Nephron (organoid): ENCODE results near the gene ACAA1.

Experiments
- H3K27ac Mint-ChIP-seq, 3 experiments: 2 replicates each; pipeline ENCODE4 v1.8.0; 2020; ENCODE audit warnings: mixed read lengths in 3 of 3, mild to moderate bottlenecking in 2 of 3, moderate library complexity in 1 of 3
- H3K27me3 Mint-ChIP-seq: 2 replicates; pipeline ENCODE4 v1.8.0; 2021; ENCODE audit warnings: low read depth, mild to moderate bottlenecking, moderate library complexity, mixed read lengths
- H3K36me3 Mint-ChIP-seq: 2 replicates; pipeline ENCODE4 v1.8.0; 2020; ENCODE audit warnings: low read depth, mixed read lengths
- H3K4me1 Mint-ChIP-seq: 2 replicates; pipeline ENCODE4 v1.8.0; 2020; ENCODE audit warnings: mixed read lengths
- H3K4me3 Mint-ChIP-seq, 3 experiments: 2 replicates each; pipeline ENCODE4 v1.8.0; 2020; ENCODE audit warnings: mild to moderate bottlenecking in 3 of 3, mixed read lengths in 3 of 3, moderate library complexity in 2 of 3
- H3K9me3 Mint-ChIP-seq: 2 replicates; pipeline ENCODE4 v1.8.0; 2020; ENCODE audit warnings: mixed read lengths
- TF ChIP-seq, protein P1 (sequence below), 3 experiments: fragments of 200-600 bp; sonication (generic); IDR thresholded peaks; one replicate each; pipeline ENCODE4 v1.5.0; 2021; ENCODE audit warnings: antibody characterized with exemption in 3 of 3; ENCODE audit not compliant: unreplicated experiment in 3 of 3

The ACAA1 gene

DNA sequence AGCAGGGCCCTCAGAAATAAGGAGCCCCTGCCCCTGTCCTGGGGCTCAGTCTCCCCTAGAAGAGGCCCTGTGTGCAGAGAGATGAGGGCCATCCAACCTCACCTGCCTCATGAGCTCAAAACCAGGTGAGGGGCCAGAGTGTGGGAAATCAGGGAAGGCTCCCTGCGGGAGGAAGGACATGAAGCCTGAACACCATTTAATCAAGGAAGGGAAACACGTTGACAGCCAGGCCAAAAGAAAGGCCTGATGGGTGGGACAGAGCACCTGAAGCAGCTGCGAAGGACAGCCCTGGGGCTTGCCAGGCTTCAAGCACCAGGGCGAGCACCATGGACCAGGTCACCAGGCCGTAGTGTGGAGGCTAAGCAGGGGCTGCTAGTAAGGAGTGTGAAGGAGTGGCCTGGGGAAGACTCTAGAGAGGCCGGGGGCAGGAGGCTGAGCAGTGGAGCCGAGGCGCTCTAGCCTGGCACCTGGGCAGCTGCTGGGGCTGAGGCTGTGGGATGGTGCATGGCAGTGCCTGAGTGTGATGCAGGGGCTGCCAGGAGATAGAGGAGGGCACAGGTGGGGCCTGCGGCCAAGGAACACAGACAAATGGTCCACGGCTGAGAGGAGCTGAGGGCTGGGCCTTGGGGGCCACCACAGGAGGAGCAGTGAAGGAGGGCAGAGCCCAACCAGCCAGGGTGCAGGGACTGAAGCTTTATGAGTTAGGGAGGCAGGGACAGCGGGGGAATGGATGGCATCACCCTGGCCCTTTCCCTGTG is 16.1 kb downstream of the ACAA1 start:
- H3K27me3 Mint-ChIP-seq = no peaks in the 10 kb centered on the region
- no peak overlapping the region for H3K4me3 Mint-ChIP-seq
- H3K27ac Mint-ChIP-seq = no peak overlapping the region
- peaks cover 41% of the 10 kb centered on the region for H3K36me3 Mint-ChIP-seq
- H3K4me1 Mint-ChIP-seq = no peaks in the 10 kb centered on the region
- TF ChIP-seq, protein P1, sequence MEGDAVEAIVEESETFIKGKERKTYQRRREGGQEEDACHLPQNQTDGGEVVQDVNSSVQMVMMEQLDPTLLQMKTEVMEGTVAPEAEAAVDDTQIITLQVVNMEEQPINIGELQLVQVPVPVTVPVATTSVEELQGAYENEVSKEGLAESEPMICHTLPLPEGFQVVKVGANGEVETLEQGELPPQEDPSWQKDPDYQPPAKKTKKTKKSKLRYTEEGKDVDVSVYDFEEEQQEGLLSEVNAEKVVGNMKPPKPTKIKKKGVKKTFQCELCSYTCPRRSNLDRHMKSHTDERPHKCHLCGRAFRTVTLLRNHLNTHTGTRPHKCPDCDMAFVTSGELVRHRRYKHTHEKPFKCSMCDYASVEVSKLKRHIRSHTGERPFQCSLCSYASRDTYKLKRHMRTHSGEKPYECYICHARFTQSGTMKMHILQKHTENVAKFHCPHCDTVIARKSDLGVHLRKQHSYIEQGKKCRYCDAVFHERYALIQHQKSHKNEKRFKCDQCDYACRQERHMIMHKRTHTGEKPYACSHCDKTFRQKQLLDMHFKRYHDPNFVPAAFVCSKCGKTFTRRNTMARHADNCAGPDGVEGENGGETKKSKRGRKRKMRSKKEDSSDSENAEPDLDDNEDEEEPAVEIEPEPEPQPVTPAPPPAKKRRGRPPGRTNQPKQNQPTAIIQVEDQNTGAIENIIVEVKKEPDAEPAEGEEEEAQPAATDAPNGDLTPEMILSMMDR (IDR thresholded peaks at IDR 0.05; ENCODE audit: unreplicated experiment in 3 of 3) = no peak
- no peaks in the 10 kb centered on the region for H3K9me3 Mint-ChIP-seq

- H3K4me1 Mint-ChIP-seq = no peaks in the 10 kb centered on the region
- TF ChIP-seq, protein P1 (IDR thresholded peaks at IDR 0.05; ENCODE audit: unreplicated experiment in 3 of 3) = no peak
- no peak overlapping the region for H3K4me3 Mint-ChIP-seq
- no peaks in the 10 kb centered on the region for H3K27me3 Mint-ChIP-seq
- H3K9me3 Mint-ChIP-seq = no peaks in the 10 kb centered on the region
- no peak overlapping the region for H3K27ac Mint-ChIP-seq
- H3K36me3 Mint-ChIP-seq = peaks cover 34% of the 10 kb centered on the region
Measured at GRCh38 chr3:38119821-38120692, 16.9 kb downstream of the ACAA1 start.

DNA sequence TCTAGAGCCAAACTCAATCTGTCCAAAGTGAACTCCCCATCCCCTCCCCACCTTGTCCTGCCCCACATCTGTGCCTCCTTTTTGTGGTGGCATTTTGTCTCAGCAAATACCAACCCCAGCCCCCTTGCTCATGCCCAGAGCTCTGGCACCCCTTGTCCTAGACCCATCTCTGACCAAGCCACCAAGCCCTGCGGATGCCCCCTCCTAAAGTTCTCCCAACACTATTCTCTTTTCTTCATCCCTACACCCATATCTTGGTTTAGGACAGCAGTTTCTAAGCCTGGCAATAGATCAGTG is 17.7 kb downstream of the ACAA1 start:
- Mint-ChIP-seq H3K4me1 (no peaks in the 10 kb centered on the region), H3K36me3 (peaks cover 25% of the 10 kb centered on the region), H3K4me3 (no peak overlapping the region), H3K9me3 (no peaks in the 10 kb centered on the region), H3K27ac (no peak overlapping the region), H3K27me3 (no peaks in the 10 kb centered on the region)
- TF ChIP-seq, protein P1 (IDR thresholded peaks at IDR 0.05; ENCODE audit: unreplicated experiment in 3 of 3) = no peak

DNA sequence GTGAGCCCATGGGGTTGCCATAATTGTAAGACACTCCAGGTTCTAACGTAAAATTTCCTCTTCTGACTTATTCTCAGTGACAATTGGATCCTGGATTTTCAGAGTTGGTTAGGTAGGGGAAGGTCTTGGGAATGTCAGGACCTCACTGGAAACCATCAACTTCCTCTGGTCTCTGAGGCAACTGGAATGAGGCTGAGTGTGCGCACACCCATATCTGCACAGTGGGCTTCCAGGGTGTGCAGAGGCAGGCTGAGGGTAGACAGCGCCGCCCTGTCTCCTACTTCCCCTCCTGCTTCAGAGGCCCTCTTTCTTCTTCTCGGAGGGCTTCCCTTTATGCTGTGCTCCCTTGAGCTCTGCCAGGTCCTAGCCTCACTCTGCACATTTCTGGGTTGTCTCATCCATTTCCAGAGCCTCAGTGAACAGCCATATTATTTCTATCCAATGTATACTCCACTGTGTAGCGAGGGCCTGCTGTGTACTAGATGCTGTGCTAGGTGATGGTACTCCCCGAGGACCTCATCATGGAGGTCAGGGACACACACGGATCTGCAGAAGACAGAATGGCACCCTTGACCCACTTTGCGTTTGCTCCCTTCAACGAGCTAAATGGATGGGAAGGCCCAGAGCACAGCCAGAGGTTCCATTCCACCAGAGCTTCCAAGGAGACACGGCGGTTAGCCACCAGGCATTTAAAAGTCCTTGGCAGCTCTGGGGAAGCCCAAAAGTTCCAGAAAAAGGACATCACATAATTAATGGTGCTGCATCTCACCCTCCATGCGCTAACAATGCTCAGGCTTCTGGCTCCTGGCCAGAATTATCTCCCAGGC is 18.3 kb downstream of the ACAA1 start:
- no peaks in the 10 kb centered on the region for H3K27me3 Mint-ChIP-seq
- H3K4me3 Mint-ChIP-seq = no peak overlapping the region
- TF ChIP-seq, protein P1 (IDR thresholded peaks at IDR 0.05; ENCODE audit: unreplicated experiment in 3 of 3) = no peak
- no peaks in the 10 kb centered on the region for H3K9me3 Mint-ChIP-seq
- H3K27ac Mint-ChIP-seq = no peak overlapping the region
- no peaks in the 10 kb centered on the region for H3K4me1 Mint-ChIP-seq
- H3K36me3 Mint-ChIP-seq = peaks cover 20% of the 10 kb centered on the region

DNA sequence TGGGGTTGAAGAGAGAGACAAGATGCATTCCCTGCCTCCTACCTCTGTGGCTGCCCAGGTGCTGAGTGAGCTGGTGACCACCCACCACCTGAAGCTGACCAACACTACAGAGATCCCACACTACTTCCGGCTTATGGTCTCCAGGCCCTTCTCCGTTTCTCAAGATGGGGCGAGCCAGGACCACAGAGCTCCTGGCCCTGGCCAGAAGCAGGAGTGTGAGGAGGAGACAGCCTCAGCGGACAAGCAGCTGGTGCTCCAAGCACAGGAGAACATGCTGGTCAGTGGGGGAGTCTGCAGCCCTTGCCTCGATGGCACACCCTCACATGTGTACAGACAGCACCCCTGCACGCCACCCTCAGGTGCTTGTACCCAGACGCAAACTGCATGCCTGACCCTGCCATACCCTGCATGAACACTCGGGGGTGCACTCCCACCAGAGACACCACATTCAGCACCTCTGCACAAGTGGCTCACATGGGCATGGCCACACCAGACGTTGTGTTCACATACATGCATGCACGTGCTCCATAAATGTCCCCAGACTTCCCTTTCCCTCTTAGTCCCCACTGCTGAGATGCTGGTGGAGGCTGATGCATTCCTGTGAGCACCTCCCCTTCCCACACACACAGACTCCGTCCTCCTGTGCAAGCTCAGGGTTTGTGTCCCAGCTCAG is 19.0 kb downstream of the ACAA1 start:
- H3K4me1 Mint-ChIP-seq = no peaks in the 10 kb centered on the region
- TF ChIP-seq, protein P1 (IDR thresholded peaks at IDR 0.05; ENCODE audit: unreplicated experiment in 3 of 3) = peak; percentile 42 to 54 (median 46)
- H3K27me3 Mint-ChIP-seq = no peaks in the 10 kb centered on the region
- H3K27ac Mint-ChIP-seq = no peak overlapping the region
- no peak overlapping the region for H3K4me3 Mint-ChIP-seq
- peaks cover 16% of the 10 kb centered on the region for H3K36me3 Mint-ChIP-seq
- H3K9me3 Mint-ChIP-seq = no peaks in the 10 kb centered on the region
